DMS 273 treated with DMSO at 0.1 percent for 48 hours (cell line): Measurements from ENCODE around the gene HMX1.
A peak's percentile ranks its signal among the peaks of the same experiment; 100 is the strongest.

Experiments used
- DNase-seq: peaks from one replicate; lab custom pipeline; 2025; lab: John Stamatoyannopoulos, UW

The HMX1 gene

GRCh38 chr4:8840816-8841455 is 30.7 kb downstream of the HMX1 start:
- DNase-seq: no peak

GRCh38 chr4:8840006-8840793 is 31.4 kb downstream of the HMX1 start:
- no peak for DNase-seq

- no peak for DNase-seq
These were observed 32.6 kb downstream of the HMX1 start for GRCh38 chr4:8838961-8839431.

- DNase-seq: no peak
These were observed 33.2 kb downstream of the HMX1 start for GRCh38 chr4:8838296-8838960.

- no peak for DNase-seq
These were observed 34.3 kb downstream of the HMX1 start for GRCh38 chr4:8837181-8837841.

GRCh38 chr4:8836664-8837171 is 34.9 kb downstream of the HMX1 start:
- DNase-seq: no peak

- DNase-seq: no peak
These were observed 35.9 kb downstream of the HMX1 start for GRCh38 chr4:8835521-8836365.

- DNase-seq: no peak
These were observed 36.9 kb downstream of the HMX1 start for GRCh38 chr4:8834681-8835220.

- DNase-seq: peak; percentile 23
These were observed 39.3 kb downstream of the HMX1 start for GRCh38 chr4:8832113-8832915.

- no peak for DNase-seq
These were observed 40.2 kb downstream of the HMX1 start for GRCh38 chr4:8831221-8832112.

- DNase-seq: no peak
These were observed 40.9 kb downstream of the HMX1 start for GRCh38 chr4:8830611-8831200.

GRCh38 chr4:8830056-8830455 is 41.6 kb downstream of the HMX1 start:
- DNase-seq: no peak

GRCh38 chr4:8829584-8829983 is 42.1 kb downstream of the HMX1 start:
- DNase-seq: no peak

GRCh38 chr4:8828869-8829268 is 42.8 kb downstream of the HMX1 start:
- DNase-seq: no peak

- no peak for DNase-seq
These were observed 50.3 kb downstream of the HMX1 start for GRCh38 chr4:8821151-8821950.

- DNase-seq: no peak
These were observed 51.2 kb downstream of the HMX1 start for GRCh38 chr4:8820178-8821102.
